PFSK-1 (cell line): Measurements from ENCODE around the gene FUT4.

Experiments
- FOXP2 ChIP-seq: optimal IDR thresholded peaks from 2 replicates; pipeline ENCODE3; 2011; ENCODE audit warnings: borderline replicate concordance, control low read depth, inconsistent platforms; ENCODE audit not compliant: insufficient read depth; ENCODE audit errors: extremely low read length, extremely low read depth
- POLR2AphosphoS5 ChIP-seq: IDR thresholded peaks from 2 replicates; pipeline ENCODE4 v1.6.1; 2012; ENCODE audit warnings: low read depth, mild to moderate bottlenecking, control low read depth, low read length, moderate library complexity
- REST ChIP-seq, 2 experiments: IDR thresholded peaks; 2 replicates each; pipeline versions ENCODE4 v1.6.1 to v1.8.0; 2011 to 2012; ENCODE audit warnings: low read depth in 2 of 2, low read length in 2 of 2, control low read depth in 1 of 2, inconsistent platforms in 1 of 2, mild to moderate bottlenecking in 1 of 2, moderate library complexity in 1 of 2; ENCODE audit not compliant: insufficient read depth in 1 of 2
- SIN3A ChIP-seq: IDR thresholded peaks from 2 replicates; pipeline ENCODE4 v1.6.1; 2012; ENCODE audit warnings: mild to moderate bottlenecking, low read length, moderate library complexity, borderline replicate concordance; ENCODE audit not compliant: insufficient read depth
- TAF1 ChIP-seq: IDR thresholded peaks from 2 replicates; pipeline ENCODE4 v1.6.1; 2012; ENCODE audit warnings: low read length, control low read depth, borderline replicate concordance; ENCODE audit not compliant: insufficient read depth

Gene FUT4

GRCh38 chr11:94583213-94583865 is 39.6 kb downstream of the FUT4 start:
- no peak for TF ChIP-seq POLR2AphosphoS5
- TF ChIP-seq REST (IDR thresholded peaks at IDR 0.05; ENCODE audit: insufficient read depth in 1 of 2, low read depth in 2 of 2, low read length in 2 of 2): no peak
- TF ChIP-seq FOXP2: no peak
- TF ChIP-seq SIN3A: no peak
- TF ChIP-seq TAF1: no peak

- TF ChIP-seq TAF1: no peak
- TF ChIP-seq SIN3A: no peak
- TF ChIP-seq FOXP2: no peak
- no peak for TF ChIP-seq POLR2AphosphoS5
- TF ChIP-seq REST (IDR thresholded peaks at IDR 0.05; ENCODE audit: insufficient read depth in 1 of 2, low read depth in 2 of 2, low read length in 2 of 2): no peak
Observed at GRCh38 chr11:94583866-94584500, 40.3 kb downstream of the FUT4 start.

GRCh38 chr11:94584978-94585377 is 41.3 kb downstream of the FUT4 start:
- TF ChIP-seq POLR2AphosphoS5 (no peak), SIN3A (no peak), REST (IDR thresholded peaks at IDR 0.05; ENCODE audit: insufficient read depth in 1 of 2, low read depth in 2 of 2, low read length in 2 of 2) (no peak), TAF1 (no peak), FOXP2 (no peak)

- no peak for TF ChIP-seq TAF1
- no peak for TF ChIP-seq FOXP2
- no peak for TF ChIP-seq SIN3A
- no peak for TF ChIP-seq REST (IDR thresholded peaks at IDR 0.05; ENCODE audit: insufficient read depth in 1 of 2, low read depth in 2 of 2, low read length in 2 of 2)
- TF ChIP-seq POLR2AphosphoS5: no peak
Observed at GRCh38 chr11:94585399-94585798, 41.7 kb downstream of the FUT4 start.

GRCh38 chr11:94586546-94586945 is 42.8 kb downstream of the FUT4 start:
- TF ChIP-seq SIN3A: no peak
- TF ChIP-seq REST (IDR thresholded peaks at IDR 0.05; ENCODE audit: insufficient read depth in 1 of 2, low read depth in 2 of 2, low read length in 2 of 2): no peak
- no peak for TF ChIP-seq FOXP2
- TF ChIP-seq POLR2AphosphoS5: no peak
- no peak for TF ChIP-seq TAF1
